ENCODE measurements around the gene USP33.
"Not testable (repeated sequence)": the region's sequence is repeated elsewhere in the genome, so short reads cannot be mapped to it uniquely, and the experiment has no call there.

Gene USP33

DNA sequence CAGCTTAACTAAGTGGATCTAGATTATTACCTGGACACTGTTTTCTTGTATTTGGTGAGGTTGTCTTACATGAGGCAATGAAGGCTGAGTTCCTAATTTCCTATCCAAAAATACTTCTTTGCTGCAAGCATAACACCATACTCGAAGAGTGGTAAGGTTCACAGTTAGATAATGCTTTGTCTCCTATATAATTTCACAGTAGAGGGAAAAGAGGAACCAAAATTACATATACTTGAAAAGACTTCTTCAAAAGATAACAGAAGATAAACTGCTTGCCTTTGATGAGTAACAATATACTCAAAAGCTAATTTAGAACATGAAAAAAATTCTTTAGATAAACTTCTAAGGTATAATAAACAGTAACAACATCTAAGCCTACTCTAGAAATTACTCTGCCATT, 20.4 kb downstream of the USP33 start:
- DNase-seq (ENCODE audit: low spot score) = no peak

DNA sequence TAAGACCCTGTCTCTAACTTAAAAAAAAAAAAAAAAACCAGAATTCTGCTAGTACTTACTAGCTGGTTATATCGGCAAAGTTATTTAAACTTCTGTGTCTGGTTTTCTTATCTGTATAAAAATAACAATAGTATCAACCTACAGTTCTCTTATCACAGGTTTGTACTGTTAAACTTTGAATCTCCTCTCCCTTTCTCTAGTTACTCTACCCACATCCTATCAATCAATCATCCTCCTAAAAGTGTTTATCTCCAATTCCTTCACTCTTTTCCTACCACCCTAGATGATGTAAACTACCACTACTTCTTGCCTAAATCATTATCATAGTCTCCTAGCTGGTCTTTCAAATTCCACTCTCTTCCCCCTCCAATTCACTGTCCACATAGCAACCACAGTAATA, 27.6 kb downstream of the USP33 start:
- no peak for DNase-seq (ENCODE audit: low spot score)

DNA sequence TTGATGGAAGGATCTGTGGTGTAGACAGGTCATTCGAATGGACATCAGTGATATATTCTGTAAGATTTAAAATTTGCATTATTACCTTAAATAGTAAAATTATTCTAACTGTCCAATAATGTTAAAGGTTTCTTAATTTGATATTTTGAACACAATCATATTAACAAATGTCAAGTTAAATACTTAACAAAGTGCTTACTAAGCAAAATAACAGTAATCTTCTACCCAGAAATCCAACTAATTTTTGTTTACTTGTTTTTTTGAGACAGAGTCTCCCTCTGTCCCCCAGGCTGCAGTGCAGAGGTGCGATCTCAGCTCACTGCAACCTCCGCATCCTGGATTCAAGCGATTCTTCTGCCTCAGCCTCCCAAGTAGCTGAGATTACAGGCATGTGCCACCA, 33.9 kb downstream of the USP33 start:
- no peak for DNase-seq (ENCODE audit: low spot score)

DNA sequence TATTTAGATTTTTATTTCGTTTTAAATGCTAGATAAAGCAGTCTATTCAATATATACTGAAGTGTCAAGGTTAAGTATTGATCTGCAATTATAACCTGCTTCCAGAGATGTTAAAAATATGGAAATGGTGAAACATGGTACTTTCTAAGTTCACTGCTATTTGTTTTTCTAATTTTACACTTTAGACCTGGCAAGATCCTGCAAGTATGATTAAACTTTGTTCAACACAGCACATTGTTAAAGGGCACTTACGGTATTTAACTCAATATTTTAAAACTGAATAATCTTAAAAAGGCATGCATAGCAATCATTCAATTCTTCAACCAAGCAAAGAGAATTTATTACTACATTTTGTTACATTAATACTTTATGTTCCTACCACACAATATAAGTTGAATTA, 41.5 kb downstream of the USP33 start:
- no peak for DNase-seq (ENCODE audit: low spot score)

DNA sequence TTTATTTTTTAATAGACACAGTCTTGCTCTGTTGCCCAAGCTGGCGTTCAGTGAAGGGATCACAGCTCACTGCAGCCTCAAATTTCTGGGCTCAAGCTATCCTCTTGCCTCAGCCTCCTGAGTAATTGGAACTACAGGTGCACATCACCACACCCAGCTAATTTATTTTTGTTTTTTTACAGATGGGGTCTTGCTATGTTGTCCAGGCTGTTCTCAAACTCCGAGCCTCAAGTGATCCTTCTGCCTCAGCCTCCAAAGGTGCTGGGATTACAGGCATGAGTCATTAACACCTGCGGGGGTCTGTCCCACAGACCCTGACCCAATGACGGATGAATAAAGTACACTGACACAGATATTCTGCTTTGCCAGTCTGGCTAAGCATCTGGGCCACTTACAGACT, 43.6 kb downstream of the USP33 start:
- DNase-seq (ENCODE audit: low spot score) = no peak

DNA sequence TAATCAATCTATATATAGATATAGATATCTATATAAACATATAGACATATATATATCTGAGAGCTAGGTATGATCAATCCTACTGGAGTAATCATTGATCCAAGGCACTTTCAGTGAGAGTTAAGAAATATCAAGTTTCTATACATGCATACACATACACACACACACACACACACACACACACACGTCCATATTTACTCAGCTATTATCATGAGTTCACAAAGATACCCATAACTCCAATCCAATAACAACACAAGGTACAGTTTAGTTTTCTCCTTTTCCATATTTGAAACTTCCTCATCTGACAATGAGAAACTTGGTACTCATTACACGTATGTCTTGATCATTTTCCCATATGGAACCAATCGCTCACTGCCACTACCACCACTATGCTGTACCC, 49.9 kb downstream of the USP33 start:
- DNase-seq (ENCODE audit: low spot score) = no peak

DNA sequence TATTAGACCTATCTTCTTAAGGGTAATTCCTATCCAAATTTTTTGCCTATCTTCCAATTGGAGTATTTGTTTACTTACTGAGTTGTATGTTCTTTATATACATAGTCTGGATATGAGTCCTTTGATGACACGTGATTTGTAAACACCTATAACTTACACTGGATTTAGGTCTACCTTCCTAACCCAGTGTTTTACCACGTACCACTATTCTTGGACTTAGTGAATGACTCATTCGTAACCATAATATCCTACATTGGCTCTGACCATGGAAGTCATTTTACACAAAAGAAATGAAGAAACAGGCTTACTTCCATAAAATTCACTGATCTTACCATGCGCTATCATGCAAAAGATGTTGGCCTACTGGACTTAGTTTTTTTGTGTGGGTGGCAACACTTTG, 53.3 kb downstream of the USP33 start:
- DNase-seq (ENCODE audit: low spot score) = no peak

DNA sequence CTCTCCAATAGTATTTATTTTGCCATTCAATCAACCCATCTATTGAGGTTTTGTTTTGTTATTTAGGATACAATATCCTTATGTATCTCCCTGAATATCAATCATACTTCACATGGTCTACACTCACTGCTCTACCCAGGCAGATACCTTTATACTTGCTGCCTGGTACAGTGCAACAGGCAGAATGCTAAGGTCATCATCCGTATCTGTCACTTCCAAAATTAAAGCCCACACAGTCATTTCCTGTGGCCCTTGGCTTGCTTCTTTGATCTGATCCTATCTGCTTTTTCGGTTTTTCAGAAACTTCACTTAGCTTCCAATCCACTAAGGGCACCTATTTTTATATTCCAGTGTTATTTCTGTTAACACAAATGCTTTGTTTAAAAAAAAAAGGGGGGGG, 54.9 kb downstream of the USP33 start:
- DNase-seq (ENCODE audit: low spot score) = no peak

DNA sequence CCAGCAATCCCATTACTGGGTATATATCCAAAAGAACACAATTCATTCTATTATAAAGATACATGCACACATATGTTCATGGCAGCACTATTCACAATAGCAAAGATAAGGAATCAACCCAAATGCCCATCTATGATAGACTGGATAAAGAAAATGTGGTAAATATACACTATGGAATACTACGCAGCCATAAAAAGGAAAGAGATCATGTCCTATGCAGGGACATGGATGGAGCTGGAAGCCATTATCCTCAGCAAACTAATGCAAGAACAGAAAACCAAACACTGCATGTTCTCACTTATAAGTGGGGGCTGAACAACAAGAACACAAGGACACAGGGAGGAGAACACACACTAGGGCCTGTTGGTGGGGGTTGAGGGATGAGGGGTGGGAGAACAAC, 60.0 kb downstream of the USP33 start:
- not testable (repeated sequence) for DNase-seq (ENCODE audit: low spot score)

DNA sequence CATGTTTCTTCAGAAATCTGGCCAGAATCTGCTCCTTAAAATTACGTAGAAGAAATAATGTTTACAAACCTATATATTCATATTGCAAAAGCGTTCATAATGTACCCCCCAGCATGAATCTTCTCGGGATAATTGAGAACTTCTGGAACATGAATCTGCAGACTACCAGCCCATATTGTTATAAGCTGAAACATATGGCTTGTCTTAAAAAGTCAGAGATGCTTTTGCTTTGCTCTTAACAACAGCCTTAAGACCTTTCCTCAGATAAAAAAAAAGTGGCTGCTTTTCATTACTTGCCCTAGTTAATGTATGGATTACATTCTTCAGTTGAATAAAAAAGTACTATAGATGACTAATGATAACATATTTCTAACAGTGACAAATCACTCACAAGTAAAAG, 62.2 kb downstream of the USP33 start:
- DNase-seq (ENCODE audit: low spot score) = no peak

DNA sequence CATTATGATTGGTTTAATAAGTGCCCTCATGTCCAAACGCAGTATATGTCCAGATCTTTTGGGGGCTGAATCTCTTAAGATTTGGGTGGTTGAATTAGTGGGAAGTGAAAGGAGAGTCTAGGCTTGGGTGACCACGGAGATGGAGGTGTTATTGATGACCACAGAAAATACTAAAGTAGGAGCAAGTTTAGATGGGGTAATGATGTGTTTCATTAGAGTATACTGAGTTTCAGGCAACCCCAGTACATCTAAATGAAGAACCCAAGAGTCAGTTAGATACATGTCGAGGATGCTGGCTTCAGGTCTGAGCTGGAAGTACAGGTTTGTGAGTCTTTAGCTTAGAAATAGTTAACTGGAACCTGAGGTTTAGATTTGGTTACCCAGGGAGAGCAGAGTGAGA, 70.7 kb downstream of the USP33 start:
- no peak for DNase-seq (ENCODE audit: low spot score)

DNA sequence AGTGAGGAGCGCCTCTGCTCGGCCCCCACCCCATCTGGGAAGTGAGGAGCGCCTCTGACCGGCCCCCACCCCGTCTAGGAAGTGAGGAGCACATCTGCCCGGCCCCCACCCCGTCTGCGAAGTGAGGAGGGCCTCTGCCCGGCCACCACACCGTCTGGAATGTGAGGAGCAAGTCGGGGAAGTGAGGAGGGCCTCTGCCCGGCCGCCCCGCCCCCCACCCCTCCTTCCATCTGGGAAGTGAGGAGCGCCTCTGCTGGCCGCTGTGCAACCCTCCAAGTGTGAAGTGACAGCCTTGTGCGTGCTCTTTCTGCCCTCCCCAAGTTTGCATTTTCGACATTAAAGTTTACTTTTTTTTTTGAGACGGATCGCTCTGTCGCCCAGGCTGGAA, 72.1 kb downstream of the USP33 start:
- DNase-seq (ENCODE audit: low spot score) = peak; percentile 12

DNA sequence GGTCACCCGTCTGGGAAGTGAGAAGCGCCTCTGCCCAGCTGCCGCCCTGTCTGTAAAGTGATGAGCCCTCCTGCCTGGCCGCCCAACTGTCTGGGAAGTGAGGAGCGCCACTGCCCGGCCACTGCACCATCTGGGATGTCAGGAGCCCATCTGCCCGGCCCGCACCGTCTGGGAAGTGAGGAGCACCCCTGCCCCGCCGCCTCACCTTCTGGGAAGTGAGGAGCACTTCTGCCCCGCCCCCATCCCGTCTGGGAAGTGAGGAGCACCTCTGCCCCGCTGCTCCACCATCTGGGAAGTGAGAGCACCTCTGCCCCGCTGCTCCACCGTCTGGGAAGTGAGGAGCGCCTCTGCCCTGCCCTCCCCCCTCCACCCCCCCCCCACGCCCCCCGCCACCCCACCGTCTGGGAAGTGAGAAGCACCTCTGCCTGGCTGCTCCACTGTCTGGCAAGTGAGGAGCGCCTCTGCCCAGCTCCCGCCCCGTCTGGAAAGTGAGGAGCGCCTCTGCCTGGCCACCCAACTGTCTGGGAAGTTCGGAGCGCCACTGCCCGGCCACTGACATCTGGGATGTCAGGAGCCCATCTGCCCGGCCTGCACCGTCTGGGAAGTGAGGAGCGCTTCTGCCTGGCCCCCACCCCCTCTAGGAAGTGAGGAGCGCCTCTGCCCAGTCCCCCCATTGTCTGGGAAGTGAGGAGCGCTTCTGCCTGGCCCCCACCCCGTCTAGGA, 72.7 kb downstream of the USP33 start:
- no peak for DNase-seq (ENCODE audit: low spot score)

DNA sequence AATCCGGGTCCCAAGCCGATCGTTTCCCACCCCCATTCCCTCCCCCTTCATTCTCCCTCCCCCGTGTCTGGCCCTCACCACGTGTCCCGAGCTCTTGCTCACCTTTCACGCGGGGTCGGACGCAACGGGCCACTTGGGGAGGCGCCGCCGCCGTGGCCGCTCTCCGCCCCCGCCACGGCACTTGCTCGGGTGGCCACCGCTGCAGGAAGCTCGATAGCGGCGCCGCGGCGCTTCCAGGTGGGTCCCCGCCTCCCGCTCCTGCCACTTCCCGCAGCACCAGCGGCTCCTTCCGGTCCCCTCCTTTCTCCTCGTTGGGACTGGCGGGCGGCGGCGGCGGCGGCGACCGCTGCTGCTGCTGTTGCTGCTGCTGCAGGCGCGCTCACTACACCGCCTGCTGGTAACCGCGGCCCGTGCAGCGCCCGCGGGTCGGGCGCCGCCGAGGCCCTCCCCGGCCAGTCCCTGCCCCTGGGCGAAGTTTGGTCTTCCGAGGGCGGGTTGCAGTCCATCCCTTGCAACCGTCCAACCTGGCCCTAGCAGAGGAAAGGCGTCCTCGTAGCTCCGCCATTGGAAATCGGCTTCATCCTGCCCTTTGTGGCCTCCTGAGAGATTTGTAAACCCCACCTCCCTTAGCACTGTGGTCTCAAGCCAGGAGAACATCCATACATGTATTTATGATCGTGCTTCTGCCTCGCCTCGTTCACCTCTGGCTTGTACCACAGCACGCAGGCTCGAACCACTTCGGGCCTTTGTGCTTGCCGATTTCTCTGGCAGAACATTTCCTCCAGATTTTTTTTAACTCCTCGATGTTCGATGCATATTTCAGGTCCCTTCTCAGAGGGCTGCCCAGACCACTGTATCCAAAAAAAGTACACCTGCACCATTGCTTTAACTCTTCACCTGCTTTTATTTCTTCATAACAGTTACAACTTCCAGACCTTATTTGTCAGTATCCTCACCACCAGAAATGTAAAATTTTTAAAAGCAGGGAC, 76.2 kb downstream of the USP33 start:
- DNase-seq (ENCODE audit: low spot score) = peak; percentile 86

DNA sequence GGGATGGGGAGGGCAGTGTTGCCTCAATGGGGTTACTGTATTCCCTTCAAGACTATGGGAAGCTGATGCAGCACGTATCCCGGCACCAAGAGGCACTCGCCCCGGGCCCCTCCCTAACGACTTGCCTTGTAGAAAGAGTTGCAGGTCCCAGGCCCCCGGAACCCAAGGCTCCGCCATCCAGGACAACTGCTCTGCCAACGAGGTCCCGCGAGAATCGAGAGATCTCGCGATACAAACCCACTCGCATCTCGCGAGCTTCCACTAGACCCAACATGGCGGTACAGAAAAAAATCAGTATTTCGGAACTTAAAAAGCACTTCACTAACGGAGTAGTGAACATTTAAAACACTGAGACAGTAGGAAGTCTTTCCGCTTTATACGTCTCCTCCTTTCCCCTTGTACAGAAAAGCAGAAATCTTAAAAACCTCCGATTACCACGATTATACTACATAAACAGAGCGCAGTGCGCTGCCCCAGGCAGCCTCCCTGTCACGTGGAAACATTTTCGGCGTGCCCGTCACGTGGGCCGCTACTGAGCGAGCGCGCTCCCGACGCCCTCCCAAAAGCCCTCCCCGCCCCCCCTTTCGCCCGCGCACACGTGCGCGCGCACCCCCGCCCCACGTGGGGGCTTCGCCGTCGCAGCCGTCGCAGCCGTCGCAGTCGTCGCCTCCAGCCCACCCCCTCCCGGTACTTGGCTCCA, 77.0 kb downstream of the USP33 start, which contains the start of gene ZZZ3:
Gene ZZZ3 (minus strand): TSS at position 199 of the 700 bp plus-strand sequence. CDS start 49,304 bp downstream, outside the sequence.
- peak; percentile 88 for DNase-seq (ENCODE audit: low spot score)

DNA sequence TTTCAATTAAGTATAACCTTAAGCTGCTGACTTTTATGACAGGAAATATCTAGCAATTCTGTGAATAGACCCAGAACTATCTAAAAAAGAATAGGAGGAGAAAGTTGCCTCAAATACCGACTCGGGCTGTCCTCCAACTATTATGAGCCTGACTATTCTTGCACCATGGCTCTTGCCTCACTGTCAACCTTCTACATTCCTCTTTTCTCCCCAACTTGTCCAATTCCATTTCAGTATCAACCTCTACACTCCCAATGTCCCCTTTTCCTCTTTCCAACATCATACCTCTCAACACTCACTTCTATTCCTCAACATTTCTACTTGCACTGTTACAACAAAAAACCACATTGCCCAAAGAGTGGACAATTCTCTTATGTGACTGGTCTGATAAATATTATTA, 79.5 kb downstream of the USP33 start:
- DNase-seq (ENCODE audit: low spot score) = no peak

DNA sequence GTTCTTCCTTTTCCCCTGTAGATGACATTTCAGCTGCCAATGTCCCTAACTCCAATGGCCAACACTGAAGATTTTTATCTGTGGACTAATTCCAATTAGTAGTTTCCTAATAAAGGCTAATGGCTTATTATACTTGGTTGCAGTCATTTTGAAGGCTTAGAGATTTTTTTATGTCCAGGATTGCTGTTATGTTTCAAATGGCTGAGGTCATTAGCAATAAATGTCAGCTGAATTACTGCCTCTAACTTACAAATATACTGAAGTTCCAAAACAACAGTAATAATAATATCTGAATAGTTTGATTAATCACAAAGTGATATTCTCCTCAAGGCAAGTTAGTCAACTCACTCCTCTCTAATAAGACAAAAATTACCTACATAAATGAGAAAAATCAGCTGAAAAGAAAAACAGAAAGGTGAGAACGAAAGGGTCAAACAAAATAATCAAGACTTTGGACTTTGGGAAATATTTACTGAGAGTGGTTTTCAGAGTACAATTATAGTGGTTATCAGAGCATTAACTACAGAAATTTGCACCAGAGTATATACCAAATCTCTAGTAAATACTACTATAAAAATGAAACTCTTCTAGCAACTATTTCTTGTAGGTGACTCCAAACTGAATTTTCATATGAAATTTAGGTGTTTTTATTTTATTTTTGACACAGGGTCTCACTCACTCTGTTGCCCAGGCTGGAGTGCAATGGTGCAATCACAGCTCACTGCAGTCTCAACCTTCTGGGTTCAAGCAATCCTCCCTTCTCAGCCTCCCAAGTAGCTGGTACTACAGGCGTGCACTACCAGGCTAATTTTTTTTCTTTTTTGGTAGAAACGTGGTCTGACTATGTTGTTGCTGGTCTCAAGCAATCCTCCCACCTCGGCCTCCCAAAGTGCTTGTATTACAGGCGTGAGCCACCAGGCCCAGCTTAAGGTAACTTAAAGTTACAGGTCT, 80.7 kb downstream of the USP33 start:
- no peak for DNase-seq (ENCODE audit: low spot score)

DNA sequence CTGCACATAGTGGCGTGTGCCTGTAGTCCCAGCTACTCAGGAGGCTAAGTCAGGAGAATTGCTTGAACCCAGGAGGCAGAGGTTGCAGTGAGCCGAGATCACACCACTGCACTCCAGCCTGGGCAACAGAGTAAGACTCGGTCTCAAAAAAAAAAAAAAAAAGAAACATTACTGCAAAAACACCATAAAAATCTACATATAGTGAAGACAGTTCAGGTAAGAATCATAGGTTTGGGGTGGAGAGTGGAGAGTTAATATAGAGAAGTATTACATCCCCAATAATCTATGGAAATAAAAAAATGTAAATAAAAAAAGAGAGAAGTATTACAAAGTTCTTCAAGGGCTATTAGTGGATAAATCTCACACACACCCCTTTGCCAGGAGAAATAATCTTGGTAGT, 84.8 kb downstream of the USP33 start:
- not testable (repeated sequence) for DNase-seq (ENCODE audit: low spot score)

DNA sequence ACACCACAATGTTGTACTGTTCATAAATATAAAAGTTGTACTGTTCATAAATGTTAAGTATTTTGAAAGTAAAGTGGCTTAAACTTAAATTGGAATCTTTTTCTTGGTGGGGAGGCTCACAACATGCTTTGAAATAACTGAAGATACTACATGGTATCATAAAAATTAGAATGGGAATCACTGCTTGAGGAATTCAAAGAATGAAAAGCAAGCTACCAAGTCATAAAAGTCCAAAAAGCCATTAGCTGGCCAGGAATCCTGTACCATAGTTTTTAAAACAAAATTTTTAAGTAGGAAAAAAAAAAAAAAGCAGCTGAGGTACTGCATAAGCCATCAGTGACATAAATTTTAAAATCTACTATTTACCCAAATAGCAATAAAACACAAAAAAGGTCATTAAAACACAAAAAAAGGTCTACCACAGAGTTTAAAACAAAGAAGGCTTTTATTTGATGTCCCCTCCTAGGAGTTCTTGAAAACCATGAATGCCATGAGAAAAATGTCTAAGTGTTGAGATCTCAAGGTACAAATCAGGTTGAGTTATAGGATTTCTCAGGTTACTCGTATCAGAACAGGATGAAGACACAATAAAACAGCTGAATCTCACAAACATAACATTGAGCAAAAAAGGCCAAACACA, 85.8 kb downstream of the USP33 start:
- DNase-seq (ENCODE audit: low spot score) = no peak

DNA sequence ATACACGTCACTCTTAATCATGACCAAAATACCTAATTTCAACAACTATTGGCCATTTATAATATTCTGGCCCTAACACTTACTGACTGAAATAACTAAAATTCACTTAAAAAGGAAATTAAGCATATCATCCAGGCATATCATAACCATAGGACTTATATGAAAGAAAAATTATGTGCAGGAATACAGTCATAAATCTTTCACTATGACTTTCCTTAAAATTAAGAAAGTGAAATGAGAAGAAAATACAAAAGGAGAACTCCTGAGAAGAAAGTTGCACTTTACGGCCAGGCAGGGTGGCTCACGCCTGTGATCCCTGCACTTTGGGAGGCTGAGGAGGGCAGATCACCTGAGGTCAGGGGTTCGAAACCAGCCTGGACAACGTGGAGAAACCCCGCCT, 86.6 kb downstream of the USP33 start:
- no peak for DNase-seq (ENCODE audit: low spot score)

DNA sequence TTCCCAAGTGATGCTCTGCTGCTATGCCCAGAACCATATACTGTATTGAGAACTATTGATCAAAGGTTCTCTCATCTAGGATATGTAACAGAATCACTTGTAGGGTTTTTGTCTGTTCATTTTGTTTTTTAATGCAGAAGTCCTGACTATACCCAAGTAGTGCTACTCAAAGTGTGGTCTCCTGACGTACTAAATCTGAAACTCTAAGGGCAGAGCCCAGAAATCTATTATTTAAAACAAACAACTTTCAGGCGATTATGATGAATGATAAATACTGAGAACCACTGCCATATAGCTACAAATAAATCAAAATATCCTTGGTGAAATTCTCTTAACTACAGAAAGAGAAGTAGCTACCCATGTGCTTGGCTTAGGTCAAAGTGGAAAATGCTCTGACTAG, 87.3 kb downstream of the USP33 start:
- DNase-seq (ENCODE audit: low spot score) = no peak

All from hepatic stellate cell (primary cell).